C4-2B (cell line): Measurements from ENCODE around the gene LRRC2.
"Not testable (repeated sequence)": the region's sequence is repeated elsewhere in the genome, so short reads cannot be mapped to it uniquely, and the experiment has no call there.

Source experiments
- H3K27ac ChIP-seq: fragments of 450-650 bp; 2 replicates; pipeline ENCODE4 v1.5.1; 2017
- ZFX ChIP-seq: fragments of 450-650 bp; IDR thresholded peaks from 2 replicates; pipeline ENCODE4 v1.6.1; 2017
- TF ChIP-seq, protein P1 (sequence below): fragments of 450-650 bp; conservative IDR thresholded peaks from 2 replicates; pipeline ENCODE4 v1.5.1; 2017; ENCODE audit warnings: mild to moderate bottlenecking

LRRC2 gene

DNA sequence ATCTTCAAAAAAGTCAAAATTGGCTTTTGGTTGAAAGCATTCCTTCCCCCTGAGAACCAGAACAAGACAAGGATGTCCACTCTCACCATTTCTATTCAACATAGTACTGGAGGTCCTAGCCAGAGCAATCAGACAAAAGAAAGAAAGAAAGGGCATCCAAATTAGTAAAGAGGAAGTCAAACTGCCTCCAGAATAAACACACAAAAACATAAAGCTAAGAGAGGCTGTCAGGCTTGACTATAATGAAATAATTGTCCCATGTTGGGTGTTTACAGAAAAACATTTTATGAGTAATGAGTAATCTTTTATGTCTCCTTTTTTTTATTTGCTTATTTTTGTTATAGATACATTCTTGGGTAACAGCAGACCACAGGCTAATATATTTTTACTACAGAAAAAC, 27.9 kb upstream of the LRRC2 start:
- H3K27ac ChIP-seq, result no peak overlapping the region

DNA sequence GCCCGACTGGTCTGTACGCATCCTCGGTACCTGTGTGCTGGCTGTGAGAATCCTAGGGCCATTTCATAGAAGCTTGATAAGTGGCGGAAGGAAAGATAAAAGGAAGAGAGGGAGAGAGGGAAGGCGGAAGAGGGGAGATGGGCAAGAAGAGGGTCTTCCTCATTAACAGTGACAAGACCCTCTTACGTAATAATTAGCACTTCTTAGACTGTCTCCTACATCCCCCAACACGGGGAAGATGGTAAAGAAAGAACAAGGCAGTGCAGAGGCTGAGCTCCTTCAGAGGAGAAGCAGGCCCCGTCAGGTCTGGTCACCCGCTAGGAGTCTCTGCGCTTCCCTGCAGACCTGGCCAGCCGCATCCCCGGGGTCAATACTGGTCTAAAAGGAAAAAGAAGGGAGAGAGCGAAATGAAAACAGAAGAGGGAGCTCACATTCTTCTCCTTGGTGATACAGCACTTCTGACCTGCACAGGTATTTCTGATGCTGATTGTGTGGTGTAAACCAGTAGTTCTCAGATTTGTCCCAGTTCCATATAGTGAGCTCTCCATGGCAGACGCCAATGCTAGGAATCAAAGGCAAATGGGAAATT, 27.3 kb upstream of the LRRC2 start:
- TF ChIP-seq ZFX, result no peak
- TF ChIP-seq, protein P1, sequence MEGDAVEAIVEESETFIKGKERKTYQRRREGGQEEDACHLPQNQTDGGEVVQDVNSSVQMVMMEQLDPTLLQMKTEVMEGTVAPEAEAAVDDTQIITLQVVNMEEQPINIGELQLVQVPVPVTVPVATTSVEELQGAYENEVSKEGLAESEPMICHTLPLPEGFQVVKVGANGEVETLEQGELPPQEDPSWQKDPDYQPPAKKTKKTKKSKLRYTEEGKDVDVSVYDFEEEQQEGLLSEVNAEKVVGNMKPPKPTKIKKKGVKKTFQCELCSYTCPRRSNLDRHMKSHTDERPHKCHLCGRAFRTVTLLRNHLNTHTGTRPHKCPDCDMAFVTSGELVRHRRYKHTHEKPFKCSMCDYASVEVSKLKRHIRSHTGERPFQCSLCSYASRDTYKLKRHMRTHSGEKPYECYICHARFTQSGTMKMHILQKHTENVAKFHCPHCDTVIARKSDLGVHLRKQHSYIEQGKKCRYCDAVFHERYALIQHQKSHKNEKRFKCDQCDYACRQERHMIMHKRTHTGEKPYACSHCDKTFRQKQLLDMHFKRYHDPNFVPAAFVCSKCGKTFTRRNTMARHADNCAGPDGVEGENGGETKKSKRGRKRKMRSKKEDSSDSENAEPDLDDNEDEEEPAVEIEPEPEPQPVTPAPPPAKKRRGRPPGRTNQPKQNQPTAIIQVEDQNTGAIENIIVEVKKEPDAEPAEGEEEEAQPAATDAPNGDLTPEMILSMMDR, result peak; percentile 15

More for the DNA sequence above, 27.9 kb upstream of the LRRC2 start:
- no peak for TF ChIP-seq ZFX
- TF ChIP-seq, protein P1, result no peak

DNA sequence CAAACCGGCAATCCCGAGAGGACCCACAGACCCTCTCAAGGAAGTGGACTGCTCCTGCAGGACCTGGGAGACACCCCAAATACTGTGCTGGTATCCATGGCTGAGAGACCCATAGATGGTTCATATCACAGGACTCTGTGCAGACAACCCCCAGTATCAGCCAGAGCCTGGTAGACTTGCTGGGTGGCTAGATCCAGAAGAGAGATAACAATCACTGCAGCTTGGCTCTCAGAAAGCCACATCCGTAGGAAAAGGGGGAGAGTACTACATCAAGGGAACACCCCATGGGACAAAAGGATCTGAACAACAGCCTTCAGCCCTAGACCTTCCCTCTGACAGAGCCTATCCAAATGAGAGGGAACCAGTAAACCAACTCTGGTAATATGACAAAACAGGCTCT, 21.2 kb upstream of the LRRC2 start:
- not testable (repeated sequence) for H3K27ac ChIP-seq

More for the DNA sequence above, 27.3 kb upstream of the LRRC2 start:
- no peak overlapping the region for H3K27ac ChIP-seq

DNA sequence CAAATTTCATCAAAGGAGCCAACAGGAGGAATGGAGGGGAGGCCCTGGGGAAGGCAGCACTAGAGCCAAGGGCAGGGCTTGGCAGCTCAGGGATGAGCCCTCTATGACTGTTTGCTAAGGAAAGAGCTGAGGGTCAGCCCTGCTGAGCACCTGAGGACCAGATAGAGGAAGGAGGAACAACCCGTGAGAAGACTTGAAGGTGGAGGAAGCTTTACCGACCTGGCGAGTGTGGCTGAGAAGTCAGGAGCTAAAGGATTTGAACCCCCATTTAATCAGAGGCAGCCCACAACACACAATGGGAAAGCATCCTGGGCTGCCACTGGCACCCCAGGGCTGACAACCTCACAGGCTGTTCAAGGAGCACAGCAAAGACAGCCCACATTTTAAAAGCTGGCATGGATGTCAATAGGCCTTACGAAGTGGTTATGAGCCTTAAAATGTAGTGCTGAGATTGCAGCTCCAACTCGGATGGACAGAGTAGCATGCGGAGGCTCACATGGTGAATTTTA, 20.7 kb upstream of the LRRC2 start:
- TF ChIP-seq, protein P1, result no peak
- no peak for TF ChIP-seq ZFX
- no peak overlapping the region for H3K27ac ChIP-seq

DNA sequence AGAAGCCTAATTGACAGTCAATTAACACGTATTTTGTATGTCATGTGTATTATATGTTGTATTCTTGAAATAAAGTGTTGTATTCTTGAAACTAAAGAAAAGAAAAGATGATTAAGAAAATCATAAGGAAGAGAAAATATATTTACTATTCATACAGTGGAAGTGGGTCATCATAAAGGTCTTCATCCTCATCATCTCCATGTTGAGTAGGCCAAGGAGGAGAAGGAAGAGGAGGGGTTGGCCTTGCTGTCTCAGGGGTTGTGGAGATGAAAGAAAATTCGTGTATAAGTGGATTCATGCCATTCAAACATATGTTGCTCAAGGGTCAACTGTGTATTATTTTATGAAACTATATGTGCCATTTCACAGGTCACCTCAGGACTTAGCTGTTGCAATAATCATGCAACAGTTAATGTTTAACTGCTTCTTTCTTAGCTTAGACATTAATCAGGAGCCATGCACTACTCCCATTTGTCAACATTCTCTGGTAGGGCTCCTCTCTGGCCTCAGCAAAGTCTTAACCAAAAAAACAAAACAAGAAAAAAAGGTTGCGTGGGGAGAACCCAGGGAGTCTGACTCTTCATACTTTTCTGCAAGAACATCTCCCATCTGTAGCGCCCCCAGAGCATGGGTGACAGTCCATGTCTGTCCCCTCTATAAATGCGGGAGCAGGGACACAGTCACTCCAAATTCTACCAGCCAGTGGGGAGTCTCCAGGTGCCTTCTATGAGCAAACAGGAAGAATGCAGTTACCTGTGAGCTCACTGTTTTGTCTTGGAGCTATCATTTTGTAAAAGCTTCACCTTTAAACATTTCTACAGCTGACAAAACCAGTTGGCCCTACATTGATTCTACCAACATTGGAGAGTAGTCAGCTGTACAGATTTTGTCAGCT, 19.9 kb upstream of the LRRC2 start:
- no peak for TF ChIP-seq ZFX
- TF ChIP-seq, protein P1, result no peak
- H3K27ac ChIP-seq, result no peak overlapping the region

DNA sequence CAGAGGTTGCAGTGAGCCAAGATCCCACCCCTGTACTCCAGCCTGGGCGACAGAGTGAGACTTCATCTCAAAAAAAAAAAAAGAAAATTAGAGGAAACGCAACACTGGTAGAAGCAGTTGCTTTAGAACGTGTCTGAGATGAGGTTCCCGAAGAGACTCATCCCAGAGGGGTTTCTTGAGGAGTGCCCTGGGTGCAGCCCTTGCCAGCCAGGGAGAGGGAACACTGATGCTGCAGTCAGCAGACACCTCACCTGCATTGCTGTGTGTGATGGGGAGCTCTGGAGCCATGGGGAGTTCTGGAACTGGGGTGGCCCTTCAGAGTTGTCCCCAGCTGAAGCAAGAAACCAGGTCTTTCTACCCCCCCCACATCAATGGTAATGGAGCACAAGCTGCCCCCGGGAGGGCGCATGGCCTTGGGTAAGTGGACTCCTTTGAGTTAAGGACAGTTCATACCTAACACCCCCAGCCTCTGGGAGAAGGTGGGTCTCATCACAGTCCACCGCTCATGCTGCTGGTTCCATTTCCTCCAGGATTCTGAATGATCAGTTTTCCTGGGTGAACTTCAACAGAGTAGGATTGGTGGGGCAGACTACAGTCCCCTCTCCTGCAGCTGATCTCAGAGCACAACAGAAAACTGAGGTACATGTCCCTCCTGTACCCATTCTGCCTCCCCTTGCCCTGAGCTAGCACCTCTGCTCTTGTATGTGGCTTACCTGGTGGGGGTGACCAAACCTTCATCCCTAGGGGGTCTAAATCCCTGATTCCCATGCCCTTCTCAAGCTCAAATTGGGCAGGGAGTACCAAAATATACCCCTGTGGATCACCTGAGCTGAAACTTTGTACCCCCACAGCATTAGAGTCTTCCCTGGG, 18.7 kb upstream of the LRRC2 start:
- no peak for TF ChIP-seq ZFX
- TF ChIP-seq, protein P1, result no peak
- H3K27ac ChIP-seq, result no peak overlapping the region

DNA sequence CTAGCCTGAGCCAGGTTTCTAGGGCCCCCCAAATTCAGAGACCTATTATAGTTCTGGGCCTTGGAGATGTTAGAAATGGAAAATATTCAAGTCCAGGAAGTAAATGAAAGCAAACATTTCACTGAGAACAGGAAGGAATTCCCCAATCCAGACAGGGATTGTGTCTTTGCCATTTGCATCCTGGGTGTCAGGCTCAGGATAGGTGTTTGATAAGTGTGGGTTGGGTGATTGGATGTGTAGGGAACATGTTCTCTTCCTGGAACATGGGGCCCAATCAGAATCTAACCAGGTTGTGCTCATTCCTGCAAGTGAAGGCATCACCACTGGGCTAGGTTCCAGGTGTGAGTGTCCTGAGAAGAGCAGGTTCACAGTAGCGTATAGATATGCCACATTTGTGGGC, 14.6 kb upstream of the LRRC2 start:
- H3K27ac ChIP-seq, result no peak overlapping the region
- no peak for TF ChIP-seq ZFX
- TF ChIP-seq, protein P1, result no peak
